ENCODE data around the gene CRIM1.

The CRIM1 gene

GRCh38 chr2:36414307-36414706 is 58.7 kb downstream of the CRIM1 start:
- peaks cover 3% of the 10 kb centered on the region for H3K4me1 ChIP-seq (ENCODE audit: insufficient read depth, low read length)

GRCh38 chr2:36415381-36416022 is 59.9 kb downstream of the CRIM1 start:
- Histone ChIP-seq H2AFZ (ENCODE audit: low read depth, low read length) (no peak overlapping the region), H3K27me3 (ENCODE audit: insufficient read depth, low read length) (no peaks in the 10 kb centered on the region), H3K9me3 (ENCODE audit: low read length) (no peaks in the 10 kb centered on the region), H3K4me1 (ENCODE audit: insufficient read depth, low read length) (peaks cover 3% of the 10 kb centered on the region), H3K36me3 (ENCODE audit: insufficient read depth, low read length) (no peaks in the 10 kb centered on the region), H3K4me3 (ENCODE audit: low read length) (no peak overlapping the region)

More at GRCh38 chr2:36414307-36414706, 58.7 kb downstream of the CRIM1 start:
- H3K4me3 ChIP-seq (ENCODE audit: low read length) = no peak overlapping the region
- no peak overlapping the region for H2AFZ ChIP-seq (ENCODE audit: low read depth, low read length)
- H3K27me3 ChIP-seq (ENCODE audit: insufficient read depth, low read length) = no peaks in the 10 kb centered on the region
- H3K36me3 ChIP-seq (ENCODE audit: insufficient read depth, low read length) = no peaks in the 10 kb centered on the region
- H3K9me3 ChIP-seq (ENCODE audit: low read length) = no peaks in the 10 kb centered on the region

- Histone ChIP-seq H3K9me3 (ENCODE audit: low read length) (no peaks in the 10 kb centered on the region), H3K4me3 (ENCODE audit: low read length) (no peak overlapping the region), H3K36me3 (ENCODE audit: insufficient read depth, low read length) (no peaks in the 10 kb centered on the region), H2AFZ (ENCODE audit: low read depth, low read length) (no peak overlapping the region), H3K4me1 (ENCODE audit: insufficient read depth, low read length) (peaks cover 3% of the 10 kb centered on the region), H3K27me3 (ENCODE audit: insufficient read depth, low read length) (no peaks in the 10 kb centered on the region)
These were observed 61.0 kb downstream of the CRIM1 start for GRCh38 chr2:36416370-36417165.

DNA sequence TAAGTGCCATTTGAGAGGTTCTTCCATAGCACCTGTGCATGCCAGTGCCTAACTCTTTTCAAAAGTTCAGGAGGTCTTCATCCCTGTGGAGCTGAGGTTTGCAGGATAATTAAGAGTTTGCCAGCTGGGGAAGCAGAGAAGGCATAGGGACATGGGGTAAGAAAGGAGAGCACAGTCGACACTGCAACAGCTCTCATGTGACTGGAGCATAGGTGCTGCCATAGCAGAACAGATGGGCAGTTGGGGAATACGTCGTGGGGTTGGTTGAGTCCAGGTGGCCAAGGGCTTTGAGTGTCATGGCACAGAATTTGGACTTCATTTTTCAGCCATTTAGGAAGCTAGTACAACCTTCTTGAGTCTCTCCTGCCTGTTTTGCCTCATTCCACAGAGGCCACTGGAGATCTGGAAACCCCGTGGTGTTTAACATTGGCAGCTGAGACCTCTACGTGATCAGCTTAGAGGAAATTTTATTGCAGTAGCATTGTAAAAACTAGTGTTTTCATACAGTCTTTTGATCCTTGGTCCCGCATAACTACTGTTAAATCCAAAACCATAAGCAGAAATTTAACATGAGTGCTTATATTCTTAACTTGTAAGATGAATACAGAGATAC is 65.1 kb downstream of the CRIM1 start:
- no peaks in the 10 kb centered on the region for H3K36me3 ChIP-seq (ENCODE audit: insufficient read depth, low read length)
- H3K9me3 ChIP-seq (ENCODE audit: low read length) = no peaks in the 10 kb centered on the region
- no peak overlapping the region for H3K4me3 ChIP-seq (ENCODE audit: low read length)
- no peaks in the 10 kb centered on the region for H3K4me1 ChIP-seq (ENCODE audit: insufficient read depth, low read length)
- no peaks in the 10 kb centered on the region for H3K27me3 ChIP-seq (ENCODE audit: insufficient read depth, low read length)
- no peak overlapping the region for H2AFZ ChIP-seq (ENCODE audit: low read depth, low read length)

DNA sequence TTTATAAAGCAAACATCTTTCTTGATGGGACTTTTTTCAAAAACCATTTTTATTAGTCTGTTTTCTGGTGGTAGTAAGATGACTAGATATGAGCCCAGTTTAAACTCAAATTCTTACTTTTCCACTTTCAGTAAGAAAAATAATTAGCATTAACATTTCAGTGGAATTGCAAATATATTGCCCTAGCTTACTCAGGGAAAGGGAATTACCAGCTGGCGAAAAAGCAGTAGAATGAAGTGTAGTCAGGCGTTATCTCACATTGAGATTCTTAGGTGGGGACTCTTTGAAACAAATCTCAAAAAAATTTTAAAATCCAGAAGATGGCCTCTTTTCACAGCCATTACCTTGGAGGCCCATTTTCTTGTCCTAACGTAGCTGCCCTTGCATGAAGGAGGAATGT is 65.8 kb downstream of the CRIM1 start:
- no peak overlapping the region for H3K4me3 ChIP-seq (ENCODE audit: low read length)
- no peaks in the 10 kb centered on the region for H3K27me3 ChIP-seq (ENCODE audit: insufficient read depth, low read length)
- H3K9me3 ChIP-seq (ENCODE audit: low read length) = no peaks in the 10 kb centered on the region
- no peak overlapping the region for H2AFZ ChIP-seq (ENCODE audit: low read depth, low read length)
- H3K4me1 ChIP-seq (ENCODE audit: insufficient read depth, low read length) = no peaks in the 10 kb centered on the region
- H3K36me3 ChIP-seq (ENCODE audit: insufficient read depth, low read length) = no peaks in the 10 kb centered on the region

DNA sequence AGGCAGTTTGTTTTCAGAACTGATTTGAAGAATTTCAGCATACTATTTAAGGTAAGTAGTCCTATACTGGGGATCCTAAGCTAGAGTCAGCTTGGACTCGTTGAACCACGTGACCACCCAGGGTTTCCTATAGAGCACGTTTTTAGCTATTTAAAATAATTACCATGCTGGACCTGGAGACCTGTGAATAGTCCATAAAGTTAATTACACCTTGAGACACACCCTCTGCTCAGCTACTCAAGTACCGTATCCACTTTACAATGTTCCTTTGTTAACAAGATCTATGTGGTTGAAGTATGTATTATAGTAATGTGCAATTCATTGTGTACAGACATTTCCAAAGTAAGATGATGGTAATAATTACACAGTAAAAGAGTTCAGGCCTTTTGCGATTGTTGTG is 67.6 kb downstream of the CRIM1 start:
- H2AFZ ChIP-seq (ENCODE audit: low read depth, low read length) = no peak overlapping the region
- no peaks in the 10 kb centered on the region for H3K36me3 ChIP-seq (ENCODE audit: insufficient read depth, low read length)
- no peaks in the 10 kb centered on the region for H3K9me3 ChIP-seq (ENCODE audit: low read length)
- H3K27me3 ChIP-seq (ENCODE audit: insufficient read depth, low read length) = no peaks in the 10 kb centered on the region
- H3K4me1 ChIP-seq (ENCODE audit: insufficient read depth, low read length) = no peaks in the 10 kb centered on the region
- H3K4me3 ChIP-seq (ENCODE audit: low read length) = no peak overlapping the region

DNA sequence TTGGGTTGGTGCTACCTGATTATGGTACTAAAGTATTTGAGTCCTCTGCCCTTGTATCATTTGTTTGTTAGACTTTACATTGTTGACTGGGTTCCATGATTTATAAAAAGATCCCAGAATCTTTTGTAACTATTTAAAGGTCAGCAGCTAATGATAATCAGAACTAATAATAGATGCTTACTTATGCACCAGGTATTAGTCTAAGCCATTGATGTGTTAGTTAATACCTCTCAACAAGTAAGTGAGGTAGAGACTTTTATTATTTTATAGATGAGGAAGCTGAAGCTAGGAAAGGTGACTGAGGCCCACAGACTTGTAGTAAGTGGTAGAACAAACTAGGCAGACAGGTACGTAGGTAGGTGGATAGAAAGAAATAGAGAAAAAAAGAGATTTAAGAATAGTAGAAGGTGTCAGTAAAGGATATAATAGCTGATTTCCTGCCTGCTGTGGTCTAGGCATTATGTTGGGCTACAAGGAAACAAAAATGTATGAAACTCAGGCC is 68.1 kb downstream of the CRIM1 start:
- Histone ChIP-seq H3K27me3 (ENCODE audit: insufficient read depth, low read length) (no peaks in the 10 kb centered on the region), H3K36me3 (ENCODE audit: insufficient read depth, low read length) (no peaks in the 10 kb centered on the region), H2AFZ (ENCODE audit: low read depth, low read length) (no peak overlapping the region), H3K4me1 (ENCODE audit: insufficient read depth, low read length) (no peaks in the 10 kb centered on the region), H3K4me3 (ENCODE audit: low read length) (no peak overlapping the region), H3K9me3 (ENCODE audit: low read length) (no peaks in the 10 kb centered on the region)

DNA sequence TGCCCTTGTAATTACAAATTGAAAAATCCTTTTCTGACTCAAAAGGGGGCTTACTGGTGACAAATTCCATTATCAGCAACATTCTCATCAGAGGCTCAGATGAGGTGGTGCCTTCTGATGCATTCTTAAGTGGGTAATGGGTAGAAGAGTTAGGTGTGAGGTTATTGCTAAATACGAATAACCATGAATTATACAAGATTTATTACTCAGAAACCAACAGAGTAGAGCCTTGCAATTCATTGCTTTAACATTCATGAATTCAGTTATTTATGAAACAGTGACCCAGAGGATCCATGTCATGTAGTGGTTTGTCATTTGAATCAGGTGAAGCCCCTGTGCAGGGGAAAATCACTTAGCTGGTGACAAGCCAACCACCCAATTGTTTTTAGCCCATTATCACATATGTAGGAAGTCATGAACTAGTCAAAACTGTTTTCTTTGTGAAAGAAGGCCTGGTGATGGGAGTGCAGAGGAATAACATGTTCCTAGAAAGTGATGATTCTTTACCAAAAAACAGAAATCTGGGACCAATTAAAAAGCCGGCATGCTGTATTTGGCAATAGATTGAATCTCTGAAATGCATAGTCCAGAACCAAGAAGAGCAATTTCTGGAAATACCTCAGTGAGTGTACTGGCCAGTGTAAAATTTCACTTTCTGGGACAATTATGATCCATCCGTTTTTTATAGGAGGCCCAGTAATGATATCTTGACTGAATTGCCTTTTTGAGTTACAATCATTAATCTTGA is 70.2 kb downstream of the CRIM1 start:
- Histone ChIP-seq H3K27me3 (ENCODE audit: insufficient read depth, low read length) (no peaks in the 10 kb centered on the region), H3K36me3 (ENCODE audit: insufficient read depth, low read length) (no peaks in the 10 kb centered on the region), H3K4me3 (ENCODE audit: low read length) (no peak overlapping the region), H3K9me3 (ENCODE audit: low read length) (no peaks in the 10 kb centered on the region), H2AFZ (ENCODE audit: low read depth, low read length) (no peak overlapping the region), H3K4me1 (ENCODE audit: insufficient read depth, low read length) (no peaks in the 10 kb centered on the region)

GRCh38 chr2:36427790-36428243 is 72.2 kb downstream of the CRIM1 start:
- H3K4me1 ChIP-seq (ENCODE audit: insufficient read depth, low read length) = no peaks in the 10 kb centered on the region
- no peaks in the 10 kb centered on the region for H3K9me3 ChIP-seq (ENCODE audit: low read length)
- no peak overlapping the region for H3K4me3 ChIP-seq (ENCODE audit: low read length)
- no peaks in the 10 kb centered on the region for H3K27me3 ChIP-seq (ENCODE audit: insufficient read depth, low read length)
- H3K36me3 ChIP-seq (ENCODE audit: insufficient read depth, low read length) = no peaks in the 10 kb centered on the region
- H2AFZ ChIP-seq (ENCODE audit: low read depth, low read length) = no peak overlapping the region

GRCh38 chr2:36430549-36430948 is 75.0 kb downstream of the CRIM1 start:
- no peaks in the 10 kb centered on the region for H3K9me3 ChIP-seq (ENCODE audit: low read length)
- no peak overlapping the region for H2AFZ ChIP-seq (ENCODE audit: low read depth, low read length)
- H3K4me3 ChIP-seq (ENCODE audit: low read length) = no peak overlapping the region
- H3K36me3 ChIP-seq (ENCODE audit: insufficient read depth, low read length) = no peaks in the 10 kb centered on the region
- H3K27me3 ChIP-seq (ENCODE audit: insufficient read depth, low read length) = no peaks in the 10 kb centered on the region
- no peaks in the 10 kb centered on the region for H3K4me1 ChIP-seq (ENCODE audit: insufficient read depth, low read length)

DNA sequence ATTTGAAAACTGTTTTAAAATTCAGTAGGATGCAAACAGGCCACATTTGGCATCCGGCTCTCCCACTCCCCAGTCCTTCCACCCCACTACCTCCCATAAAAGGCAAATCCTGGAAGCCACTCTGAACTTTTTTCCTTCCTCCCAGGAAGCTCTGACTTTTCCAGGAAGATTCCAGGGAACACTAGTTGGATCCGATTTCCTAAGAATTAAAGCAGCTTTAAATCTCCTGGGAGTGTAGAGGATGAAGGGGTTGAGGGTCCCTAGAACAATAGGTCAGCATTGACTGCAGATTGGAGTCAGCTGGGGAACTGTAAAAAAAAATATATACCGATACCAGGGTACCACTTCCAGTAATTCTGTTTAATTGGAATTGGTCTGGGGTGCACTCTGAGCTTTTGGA is 76.9 kb downstream of the CRIM1 start:
- H2AFZ ChIP-seq (ENCODE audit: low read depth, low read length) = no peak overlapping the region
- no peaks in the 10 kb centered on the region for H3K36me3 ChIP-seq (ENCODE audit: insufficient read depth, low read length)
- no peak overlapping the region for H3K4me3 ChIP-seq (ENCODE audit: low read length)
- no peaks in the 10 kb centered on the region for H3K27me3 ChIP-seq (ENCODE audit: insufficient read depth, low read length)
- H3K4me1 ChIP-seq (ENCODE audit: insufficient read depth, low read length) = no peaks in the 10 kb centered on the region
- no peaks in the 10 kb centered on the region for H3K9me3 ChIP-seq (ENCODE audit: low read length)

GRCh38 chr2:36433311-36434217 is 78.0 kb downstream of the CRIM1 start:
- Histone ChIP-seq H2AFZ (ENCODE audit: low read depth, low read length) (no peak overlapping the region), H3K4me3 (ENCODE audit: low read length) (no peak overlapping the region), H3K36me3 (ENCODE audit: insufficient read depth, low read length) (no peaks in the 10 kb centered on the region), H3K9me3 (ENCODE audit: low read length) (no peaks in the 10 kb centered on the region), H3K4me1 (ENCODE audit: insufficient read depth, low read length) (no peaks in the 10 kb centered on the region), H3K27me3 (ENCODE audit: insufficient read depth, low read length) (no peaks in the 10 kb centered on the region)
